ENCODE measurements around the gene MBD5.

DNA sequence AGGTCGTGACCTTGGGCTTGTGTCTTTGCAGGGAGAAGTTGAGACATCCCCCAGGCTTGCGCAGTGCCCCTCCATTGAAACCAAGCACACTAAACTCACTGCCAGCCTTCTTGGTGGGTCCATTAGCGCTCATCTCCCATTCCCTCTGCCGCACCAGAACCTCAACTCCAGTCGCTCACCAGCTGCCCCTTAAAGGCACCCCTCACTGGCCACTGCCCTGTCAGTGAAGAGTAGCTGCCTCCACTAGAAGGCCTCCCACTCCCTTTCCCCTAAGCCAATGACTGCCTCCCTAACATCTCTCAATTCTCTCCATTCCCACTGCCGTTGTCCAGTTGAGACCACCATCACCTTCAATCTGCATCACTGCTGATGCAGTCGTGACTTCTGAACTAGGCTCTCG, 508.9 kb downstream of the MBD5 start:
- TF ChIP-seq, protein P1, sequence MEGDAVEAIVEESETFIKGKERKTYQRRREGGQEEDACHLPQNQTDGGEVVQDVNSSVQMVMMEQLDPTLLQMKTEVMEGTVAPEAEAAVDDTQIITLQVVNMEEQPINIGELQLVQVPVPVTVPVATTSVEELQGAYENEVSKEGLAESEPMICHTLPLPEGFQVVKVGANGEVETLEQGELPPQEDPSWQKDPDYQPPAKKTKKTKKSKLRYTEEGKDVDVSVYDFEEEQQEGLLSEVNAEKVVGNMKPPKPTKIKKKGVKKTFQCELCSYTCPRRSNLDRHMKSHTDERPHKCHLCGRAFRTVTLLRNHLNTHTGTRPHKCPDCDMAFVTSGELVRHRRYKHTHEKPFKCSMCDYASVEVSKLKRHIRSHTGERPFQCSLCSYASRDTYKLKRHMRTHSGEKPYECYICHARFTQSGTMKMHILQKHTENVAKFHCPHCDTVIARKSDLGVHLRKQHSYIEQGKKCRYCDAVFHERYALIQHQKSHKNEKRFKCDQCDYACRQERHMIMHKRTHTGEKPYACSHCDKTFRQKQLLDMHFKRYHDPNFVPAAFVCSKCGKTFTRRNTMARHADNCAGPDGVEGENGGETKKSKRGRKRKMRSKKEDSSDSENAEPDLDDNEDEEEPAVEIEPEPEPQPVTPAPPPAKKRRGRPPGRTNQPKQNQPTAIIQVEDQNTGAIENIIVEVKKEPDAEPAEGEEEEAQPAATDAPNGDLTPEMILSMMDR (conservative IDR thresholded peaks at IDR 0.05; ENCODE audit: low read depth, low read length), result no peak
- TF ChIP-seq RAD21 (IDR thresholded peaks at IDR 0.05; ENCODE audit: low read length) (no peak), BHLHE40 (IDR thresholded peaks at IDR 0.05; ENCODE audit: low read depth, low read length) (no peak), POLR2A (IDR thresholded peaks at IDR 0.05; ENCODE audit: low read depth, low read length) (no peak), CHD1 (IDR thresholded peaks at IDR 0.05; ENCODE audit: low read depth, low read length) (no peak), MAFK (IDR thresholded peaks at IDR 0.05; ENCODE audit: low read depth, low read length) (no peak), RCOR1 (IDR thresholded peaks at IDR 0.05; ENCODE audit: insufficient replicate concordance, low read length) (no peak), RFX5 (IDR thresholded peaks at IDR 0.05; ENCODE audit: low read depth, low read length) (no peak), MAZ (IDR thresholded peaks at IDR 0.05; ENCODE audit: borderline replicate concordance, low read depth, low read length) (no peak), NFE2L2 (IDR thresholded peaks at IDR 0.05; ENCODE audit: low read depth, low read length) (no peak)
- TF ChIP-seq, protein P2, sequence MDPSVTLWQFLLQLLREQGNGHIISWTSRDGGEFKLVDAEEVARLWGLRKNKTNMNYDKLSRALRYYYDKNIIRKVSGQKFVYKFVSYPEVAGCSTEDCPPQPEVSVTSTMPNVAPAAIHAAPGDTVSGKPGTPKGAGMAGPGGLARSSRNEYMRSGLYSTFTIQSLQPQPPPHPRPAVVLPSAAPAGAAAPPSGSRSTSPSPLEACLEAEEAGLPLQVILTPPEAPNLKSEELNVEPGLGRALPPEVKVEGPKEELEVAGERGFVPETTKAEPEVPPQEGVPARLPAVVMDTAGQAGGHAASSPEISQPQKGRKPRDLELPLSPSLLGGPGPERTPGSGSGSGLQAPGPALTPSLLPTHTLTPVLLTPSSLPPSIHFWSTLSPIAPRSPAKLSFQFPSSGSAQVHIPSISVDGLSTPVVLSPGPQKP (IDR thresholded peaks at IDR 0.05; ENCODE audit: borderline replicate concordance, low read depth, low read length), result no peak

All from IMR-90 (cell line).